ENCODE measurements around the gene PRMT9. TPM values are rescaled to one million over a fixed set of nuclear protein-coding genes. Genes with fewer than 3 reads are reported as not detected.

The PRMT9 gene
- total and polyA plus RNA-seq, 10 of the 15 experiments (the other 5 are each of a cell fraction or from before 2014, with no cell fraction given): 4.1 to 11.8 (median 7.6) TPM

- TF ChIP-seq SREBF1 (IDR thresholded peaks at IDR 0.05; ENCODE audit: low read length): no peak
- no peak for TF ChIP-seq CBX3 (IDR thresholded peaks at IDR 0.05; ENCODE audit: borderline replicate concordance, low read depth)
- no peak for TF ChIP-seq BCL11A (IDR thresholded peaks at IDR 0.05; ENCODE audit: low read depth, low read length)
- TF ChIP-seq STAT3 (IDR thresholded peaks at IDR 0.05; ENCODE audit: low read depth, low read length): peak; percentile 70; the same call in 1 of the 2 replicates
- no peak for TF ChIP-seq DPF2 (IDR thresholded peaks at IDR 0.05)
- no peak for TF ChIP-seq RB1 (IDR thresholded peaks at IDR 0.05; ENCODE audit: borderline replicate concordance)
- no peak for TF ChIP-seq BCL3 (IDR thresholded peaks at IDR 0.05; ENCODE audit: borderline replicate concordance, insufficient read depth, low read depth, low read length, poor library complexity, severe bottlenecking)
- peak; percentile 98 to 99 for TF ChIP-seq SRF (IDR thresholded peaks at IDR 0.05; ENCODE audit: low read depth in 2 of 2, low read length in 2 of 2)
- TF ChIP-seq, protein P1, sequence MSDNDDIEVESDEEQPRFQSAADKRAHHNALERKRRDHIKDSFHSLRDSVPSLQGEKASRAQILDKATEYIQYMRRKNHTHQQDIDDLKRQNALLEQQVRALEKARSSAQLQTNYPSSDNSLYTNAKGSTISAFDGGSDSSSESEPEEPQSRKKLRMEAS (IDR thresholded peaks at IDR 0.05; ENCODE audit: low read depth, low read length): peak; percentile 31; the same call in 1 of the 2 replicates
- peak; percentile 14; the same call in 1 of the 2 replicates for TF ChIP-seq CBX5 (IDR thresholded peaks at IDR 0.05; ENCODE audit: low read depth)
- no peak for TF ChIP-seq MYC (IDR thresholded peaks at IDR 0.05; ENCODE audit: insufficient read depth, insufficient read length, insufficient replicate concordance, low read length, severe bottlenecking)
- no peak for TF ChIP-seq RCOR1 (conservative IDR thresholded peaks at IDR 0.05; ENCODE audit: low read depth, low read length)
- no peak for TF ChIP-seq ZNF24 (IDR thresholded peaks at IDR 0.05)
- no peak for TF ChIP-seq EZH2 (IDR thresholded peaks at IDR 0.05; ENCODE audit: borderline replicate concordance, control insufficient read depth, low read depth, low read length)
- TF ChIP-seq BACH1 (IDR thresholded peaks at IDR 0.05; ENCODE audit: borderline replicate concordance): no peak
- peak; percentile 64; the same call in 1 of the 2 replicates for TF ChIP-seq IKZF1 (conservative IDR thresholded peaks at IDR 0.05)
- no peak for TF ChIP-seq CHD4 (IDR thresholded peaks at IDR 0.05)
- peak; percentile 86 for TF ChIP-seq NFYB (IDR thresholded peaks at IDR 0.05; ENCODE audit: insufficient read depth, low read depth, low read length)
- no peak for TF ChIP-seq ZBTB4 (CRISPR knock-in tag; IDR thresholded peaks at IDR 0.05)
- no peak for TF ChIP-seq KAT2A (conservative IDR thresholded peaks at IDR 0.05; ENCODE audit: control insufficient read depth, low read depth, low read length)
- TF ChIP-seq RAD51 (IDR thresholded peaks at IDR 0.05): peak; percentile 27; the same call in 1 of the 2 replicates
- peak; percentile 25 for TF ChIP-seq FOS (IDR thresholded peaks at IDR 0.05; ENCODE audit: borderline replicate concordance, extremely low read depth, insufficient read length)
- TF ChIP-seq NFYA (IDR thresholded peaks at IDR 0.05; ENCODE audit: borderline replicate concordance, low read depth, low read length): no peak
- no peak for TF ChIP-seq NRF1 (conservative IDR thresholded peaks at IDR 0.05; ENCODE audit: low read depth, low read length)
- peak; percentile 67; the same call in 1 of the 2 replicates for TF ChIP-seq MXI1 (IDR thresholded peaks at IDR 0.05; ENCODE audit: low read depth, low read length)
- peak; percentile 58 for TF ChIP-seq IRF3 (IDR thresholded peaks at IDR 0.05)
Measured at GRCh38 chr4:147617173-147617840, 66.7 kb downstream of the PRMT9 start, which contains the start of gene TMEM184C (continued).

All from GM12878 (cell line).